Testis (tissue), 3 donors: Measurements from ENCODE around the gene FRAT2. TPM values are rescaled to one million over a fixed set of nuclear protein-coding genes. Genes with fewer than 3 reads are reported as not detected.

ENCODE experiments used
- DNase-seq: peaks from one replicate; pipeline ENCODE4 v3.0.0-alpha.2; 2019
- H3K27ac ChIP-seq, 2 donors: fragments of 200-600 bp; sonication (generic); one replicate each; pipeline ENCODE4 v1.5.1; 2019
- H3K27me3 ChIP-seq: fragments of 200-600 bp; sonication (generic); one replicate; pipeline ENCODE4 v1.5.1; 2019
- H3K36me3 ChIP-seq: fragments of 200-600 bp; sonication (generic); one replicate; pipeline ENCODE4 v1.5.1; 2017; ENCODE audit warnings: low read depth; ENCODE audit errors: missing control alignments
- H3K4me1 ChIP-seq: fragments of 200-600 bp; sonication (generic); one replicate; pipeline ENCODE4 v1.5.1; 2019
- H3K4me3 ChIP-seq, 2 donors: fragments of 200-600 bp; sonication (generic); one replicate each; pipeline ENCODE4 v1.5.1; 2017 to 2019
- H3K9me3 ChIP-seq: fragments of 200-600 bp; sonication (generic); one replicate; pipeline ENCODE4 v1.5.1; 2017
- POLR2A ChIP-seq: fragments of 450-650 bp; IDR thresholded peaks from one replicate; pipeline ENCODE4 v1.6.1; 2017; ENCODE audit warnings: antibody characterized with exemption, mild to moderate bottlenecking, moderate library complexity
- WGBS, 2 donors: methylation state at CpG; one replicate each; pipeline ENCODE4 v1.1.5; 2018; 5-methylcytosine and 5-hydroxymethylcytosine counted together
- intact Hi-C: fragments of 100-400 bp; cut with DNase I; formaldehyde crosslinking; loops from one replicate; pipeline ENCODE4 v1.15.1; 2023; ENCODE audit warnings: low total_unique reads
- polyA plus RNA-seq: library from polyadenylated mRNA; stranded (reverse); fragments of 350-450 nt; fragmentation: Illumina TruSeq; extraction: RNeasy Lipid Tissue Mini Kit (QIAGEN cat#74804); gene quantifications from one replicate; pipeline ENCODE4 v1.2.3, GENCODE V29; 2014; ENCODE audit warnings: low read depth, low replicate concordance; ENCODE audit not compliant: insufficient read depth
- total RNA-seq, 2 donors: library from RNA; depleted of rRNA; stranded (reverse); fragments of >200 nt; gene quantifications; one replicate each; pipeline ENCODE4 v1.2.3, GENCODE V29; 2016
- TF ChIP-seq, protein P1 (sequence below), 3 experiments: fragments of 450-650 bp in 2 of 3; fragments of 200-600 bp in 1 of 3; sonication (generic) in 1 of 3; IDR thresholded peaks; one replicate each; pipeline ENCODE4 v1.5.1; 2016 to 2019; ENCODE audit warnings: antibody characterized with exemption in 3 of 3, mild to moderate bottlenecking in 2 of 3, moderate library complexity in 1 of 3

FRAT2 gene
- total and polyA plus RNA-seq, 3 donors from 2014 or later = 18.8 to 37.0 (median 35.7) TPM

DNA sequence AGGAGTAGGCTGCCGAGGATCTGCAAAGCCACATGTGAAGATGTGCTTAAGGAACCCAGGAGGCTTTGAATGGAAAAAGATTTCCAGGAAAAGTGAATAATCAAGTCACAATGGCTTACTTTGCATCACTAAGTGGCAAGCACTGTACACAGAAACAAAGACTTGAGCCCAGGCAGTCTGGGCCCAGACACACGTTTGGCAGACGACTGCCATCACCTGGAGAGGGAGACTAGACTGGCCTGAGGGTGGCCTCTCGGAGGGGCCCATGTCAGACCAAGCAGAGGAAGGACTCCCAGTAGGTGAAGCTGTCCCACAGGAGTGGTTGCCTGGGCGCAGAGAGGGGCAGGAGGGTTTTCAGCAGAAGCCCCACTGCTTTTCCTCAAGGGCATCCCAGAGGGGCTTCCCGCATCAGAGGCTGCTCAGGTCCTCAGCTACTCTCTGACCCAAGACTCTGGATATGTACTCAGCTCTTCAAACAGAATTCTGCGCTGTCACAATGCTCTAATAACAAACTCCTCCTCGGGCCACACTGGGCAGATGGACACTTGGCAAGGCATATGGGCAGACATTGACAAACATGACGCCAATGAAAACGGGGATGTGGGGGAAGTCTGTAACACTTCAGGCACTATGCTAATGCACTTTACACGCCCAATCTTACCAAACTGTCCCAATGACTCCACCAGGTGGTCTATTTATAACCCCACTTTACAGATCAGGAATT, 27.9 kb upstream of the FRAT2 start:
- 82 to 87% methylated on average over 9 to 11 of the region's 11 CpGs for WGBS, 2 donors
- intact Hi-C loops = no loop called here
- no peaks in the 10 kb centered on the region for H3K4me1 ChIP-seq
- no peaks in the 10 kb centered on the region for H3K36me3 ChIP-seq
- no peak for TF ChIP-seq POLR2A
- TF ChIP-seq, protein P1, sequence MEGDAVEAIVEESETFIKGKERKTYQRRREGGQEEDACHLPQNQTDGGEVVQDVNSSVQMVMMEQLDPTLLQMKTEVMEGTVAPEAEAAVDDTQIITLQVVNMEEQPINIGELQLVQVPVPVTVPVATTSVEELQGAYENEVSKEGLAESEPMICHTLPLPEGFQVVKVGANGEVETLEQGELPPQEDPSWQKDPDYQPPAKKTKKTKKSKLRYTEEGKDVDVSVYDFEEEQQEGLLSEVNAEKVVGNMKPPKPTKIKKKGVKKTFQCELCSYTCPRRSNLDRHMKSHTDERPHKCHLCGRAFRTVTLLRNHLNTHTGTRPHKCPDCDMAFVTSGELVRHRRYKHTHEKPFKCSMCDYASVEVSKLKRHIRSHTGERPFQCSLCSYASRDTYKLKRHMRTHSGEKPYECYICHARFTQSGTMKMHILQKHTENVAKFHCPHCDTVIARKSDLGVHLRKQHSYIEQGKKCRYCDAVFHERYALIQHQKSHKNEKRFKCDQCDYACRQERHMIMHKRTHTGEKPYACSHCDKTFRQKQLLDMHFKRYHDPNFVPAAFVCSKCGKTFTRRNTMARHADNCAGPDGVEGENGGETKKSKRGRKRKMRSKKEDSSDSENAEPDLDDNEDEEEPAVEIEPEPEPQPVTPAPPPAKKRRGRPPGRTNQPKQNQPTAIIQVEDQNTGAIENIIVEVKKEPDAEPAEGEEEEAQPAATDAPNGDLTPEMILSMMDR (IDR thresholded peaks at IDR 0.05) = no peak
- H3K27me3 ChIP-seq = no peaks in the 10 kb centered on the region
- no peaks in the 10 kb centered on the region for H3K9me3 ChIP-seq
- H3K27ac ChIP-seq = no peak overlapping the region
- DNase-seq = no peak
- H3K4me3 ChIP-seq = no peak overlapping the region

DNA sequence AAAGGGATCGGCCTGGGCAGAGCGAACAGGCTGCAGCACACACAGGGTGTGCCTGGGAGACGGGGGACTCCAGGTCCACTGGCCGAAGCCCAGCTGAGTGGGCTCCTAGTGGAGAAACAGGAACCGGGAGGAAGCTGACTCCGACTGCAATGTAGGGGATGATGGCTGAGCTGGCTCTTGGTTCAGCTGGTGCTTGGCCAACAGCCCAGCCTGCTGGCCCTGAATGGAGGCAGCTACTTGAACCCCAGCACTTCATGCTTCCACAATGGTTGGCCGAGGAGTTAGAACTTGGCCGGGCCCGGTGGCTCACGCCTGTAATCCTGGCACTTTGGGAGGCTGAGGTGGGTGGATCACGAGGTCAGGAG, 27.0 kb upstream of the FRAT2 start:
- WGBS, 2 donors = 82 to 91% methylated on average over 8 to 11 of the region's 11 CpGs
- H3K9me3 ChIP-seq = no peaks in the 10 kb centered on the region
- TF ChIP-seq, protein P1 (IDR thresholded peaks at IDR 0.05) = no peak
- no peak for TF ChIP-seq POLR2A
- no peak overlapping the region for H3K4me3 ChIP-seq
- DNase-seq = no peak
- no peaks in the 10 kb centered on the region for H3K27me3 ChIP-seq
- H3K36me3 ChIP-seq = no peaks in the 10 kb centered on the region
- no peaks in the 10 kb centered on the region for H3K4me1 ChIP-seq
- no peak overlapping the region for H3K27ac ChIP-seq
- intact Hi-C loops = no loop called here

DNA sequence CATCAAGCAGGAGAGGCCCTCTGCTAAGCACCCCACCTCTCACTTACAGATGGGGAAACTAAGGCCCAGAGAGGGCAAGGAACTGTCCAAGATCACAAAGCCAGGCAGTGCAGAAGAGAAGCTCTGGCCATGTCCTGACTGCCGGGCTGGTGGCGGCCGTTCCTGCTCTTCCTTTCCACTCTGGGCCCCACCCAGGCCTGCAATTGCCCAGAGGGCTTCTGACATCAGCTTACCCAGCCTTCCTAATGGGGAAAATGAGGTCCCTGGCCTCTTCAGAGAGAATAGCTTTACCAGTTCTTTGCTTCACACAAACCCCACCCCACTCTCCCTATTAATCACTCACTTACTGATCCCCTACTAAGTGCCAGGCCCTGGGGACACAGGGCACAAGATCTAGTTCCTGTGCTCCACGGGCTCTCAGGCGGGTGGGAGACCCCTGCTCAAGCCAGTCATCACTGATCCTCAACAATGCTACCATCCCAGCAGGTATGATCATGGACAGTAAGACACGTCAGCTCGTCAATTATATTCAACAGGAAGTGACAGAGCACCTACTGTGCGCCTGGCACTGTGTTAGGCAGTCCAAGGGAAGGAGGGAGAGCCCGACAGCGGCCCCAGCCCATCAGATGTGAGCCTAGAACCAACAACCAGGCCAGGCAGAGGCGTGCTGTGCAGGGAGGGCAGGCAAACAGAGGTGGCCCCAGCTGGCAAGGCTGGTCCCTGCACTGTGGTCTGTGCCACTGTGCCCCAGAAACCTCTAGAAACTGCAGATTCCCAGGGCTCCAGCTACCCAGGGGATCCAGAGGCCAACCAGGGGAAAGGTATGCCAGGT, 26.4 kb upstream of the FRAT2 start:
- Histone ChIP-seq H3K27me3 (no peaks in the 10 kb centered on the region), H3K4me3 (no peak overlapping the region), H3K36me3 (no peaks in the 10 kb centered on the region), H3K4me1 (no peaks in the 10 kb centered on the region), H3K9me3 (no peaks in the 10 kb centered on the region), H3K27ac (no peak overlapping the region)
- WGBS, 2 donors = 92 to 100% methylated on average over 8 to 11 of the region's 11 CpGs
- intact Hi-C loops = no loop called here
- TF ChIP-seq, protein P1 (IDR thresholded peaks at IDR 0.05) = no peak
- no peak for TF ChIP-seq POLR2A
- DNase-seq = no peak

DNA sequence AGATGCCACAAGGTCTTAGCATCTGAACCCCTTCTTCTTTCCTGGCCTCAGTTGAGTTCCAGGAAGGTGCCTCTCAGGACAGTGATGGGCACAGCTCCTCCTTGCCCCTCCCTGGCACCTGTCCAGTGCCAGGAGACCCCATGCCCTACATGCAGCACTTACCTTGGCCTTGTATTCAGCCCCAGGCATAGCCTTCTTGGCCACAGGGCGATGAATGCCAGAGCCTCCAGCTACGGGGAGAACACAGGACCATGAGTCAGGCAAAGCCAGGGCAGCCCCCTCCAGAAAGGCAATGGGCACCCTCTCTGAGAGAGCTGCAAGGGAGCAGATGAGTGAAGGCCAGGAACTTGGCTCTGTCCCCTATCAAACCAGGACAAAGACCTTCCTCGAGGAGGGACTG, 24.3 kb upstream of the FRAT2 start:
- H3K36me3 ChIP-seq = no peaks in the 10 kb centered on the region
- no peak for TF ChIP-seq POLR2A
- TF ChIP-seq, protein P1 (IDR thresholded peaks at IDR 0.05) = no peak
- H3K27me3 ChIP-seq = no peaks in the 10 kb centered on the region
- WGBS, 2 donors = 50 to 80% methylated on average over 1 to 3 of the region's 3 CpGs
- no peak for DNase-seq
- no peaks in the 10 kb centered on the region for H3K9me3 ChIP-seq
- no peak overlapping the region for H3K4me3 ChIP-seq
- no peaks in the 10 kb centered on the region for H3K4me1 ChIP-seq
- H3K27ac ChIP-seq = no peak overlapping the region
- intact Hi-C loops = loop anchor here (10.0 kb wide), 1 partner anchor 84 kb away; no protein-coding TSS in a partner anchor
